NCI-H748 (cell line): Measurements from ENCODE around the gene PRSS16.
A peak's percentile ranks its signal among the peaks of the same experiment; 100 is the strongest.
"Not testable (repeated sequence)": the region's sequence is repeated elsewhere in the genome, so short reads cannot be mapped to it uniquely, and the experiment has no call there.

Experiments
- DNase-seq: peaks from one replicate; lab custom pipeline; 2025; ENCODE audit not compliant: unreplicated experiment; lab: John Stamatoyannopoulos, UW

PRSS16 gene

DNA sequence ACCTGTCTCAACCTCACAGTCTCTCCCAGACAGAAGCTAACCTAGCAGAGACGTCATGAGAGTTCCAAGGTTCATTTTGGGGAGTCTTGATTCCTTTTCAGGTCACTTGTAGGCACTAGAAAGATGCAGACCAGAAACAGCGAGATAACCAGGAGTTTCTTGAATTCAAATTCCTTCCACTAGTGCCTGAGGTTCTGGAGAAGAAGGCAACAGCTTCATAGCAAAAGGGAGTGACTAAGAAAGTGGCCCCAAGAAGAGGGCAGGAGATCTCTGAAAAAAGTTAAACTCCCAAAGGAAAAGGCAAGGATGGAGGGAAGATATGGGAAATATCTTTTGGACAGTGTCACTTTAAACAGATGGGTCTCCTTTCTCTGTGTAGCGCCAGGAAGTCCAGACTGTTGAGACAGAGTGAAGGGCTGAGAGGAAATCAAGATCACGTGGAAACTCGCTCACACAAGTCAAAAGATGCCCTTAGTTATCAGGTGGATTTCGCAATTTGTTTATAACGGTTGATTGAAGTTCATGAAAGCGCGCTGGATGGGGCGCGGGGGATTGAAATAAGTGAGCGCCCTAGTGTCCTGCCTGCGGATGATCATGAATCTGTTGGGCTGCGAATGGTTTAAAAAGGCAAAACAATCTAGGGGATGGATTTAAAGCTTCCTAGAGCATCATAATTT lies 4.8 kb upstream of the PRSS16 start:
- peak; percentile 49 for DNase-seq

DNA sequence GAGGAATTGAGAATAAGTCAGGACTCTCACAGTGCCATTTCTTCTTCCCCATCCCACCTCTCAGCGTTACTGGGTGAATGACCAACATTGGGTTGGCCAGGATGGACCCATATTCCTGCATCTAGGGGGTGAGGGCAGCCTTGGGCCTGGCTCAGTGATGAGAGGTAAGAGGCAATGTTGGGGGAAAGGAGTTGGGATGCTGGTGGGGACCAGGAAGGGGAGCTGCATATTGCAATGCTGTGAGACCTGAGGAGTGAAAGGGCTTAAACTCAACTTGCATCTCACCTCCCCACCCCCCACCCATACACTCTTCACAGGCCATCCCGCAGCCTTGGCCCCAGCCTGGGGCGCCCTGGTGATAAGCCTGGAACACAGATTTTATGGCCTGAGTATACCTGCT lies 1.3 kb downstream of the PRSS16 start:
- DNase-seq = no peak

DNA sequence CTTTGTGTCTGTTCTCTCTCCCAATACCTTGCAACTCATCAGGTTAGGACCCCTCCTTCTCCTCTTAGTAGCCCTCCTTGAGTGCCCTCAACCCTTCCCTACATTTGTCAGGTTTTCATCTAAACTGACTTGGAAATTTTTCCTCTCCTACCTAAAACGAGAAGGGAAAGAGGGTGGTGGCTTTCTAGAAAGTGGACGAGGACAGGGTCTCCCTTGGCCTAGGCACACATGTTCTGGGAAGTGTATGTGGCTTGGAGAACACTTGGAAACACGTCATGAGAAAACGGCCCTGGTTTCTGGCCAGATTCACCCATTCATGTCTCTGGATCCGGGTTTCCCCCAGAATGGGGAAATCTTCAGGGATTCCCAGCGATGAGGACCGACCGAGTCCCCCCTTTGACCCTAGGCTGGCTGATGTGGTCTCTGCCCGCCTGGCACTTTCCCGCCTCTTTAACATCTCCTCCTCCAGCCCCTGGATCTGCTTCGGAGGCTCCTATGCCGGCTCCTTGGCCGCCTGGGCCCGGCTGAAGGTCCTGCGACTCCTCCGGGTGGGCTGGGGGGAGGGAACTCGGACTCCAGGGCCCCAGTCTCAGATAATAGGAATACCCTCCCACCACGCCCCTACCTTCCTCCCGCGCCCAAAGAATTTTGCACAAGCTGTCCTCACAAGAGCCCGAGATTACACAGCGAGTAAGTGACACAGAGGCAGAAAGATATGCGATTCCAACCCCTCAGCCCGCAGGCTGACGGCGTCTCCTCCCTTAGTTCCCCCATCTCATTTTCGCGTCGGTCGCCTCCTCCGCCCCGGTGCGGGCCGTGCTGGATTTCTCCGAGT lies 3.0 kb downstream of the PRSS16 start:
- DNase-seq = no peak

DNA sequence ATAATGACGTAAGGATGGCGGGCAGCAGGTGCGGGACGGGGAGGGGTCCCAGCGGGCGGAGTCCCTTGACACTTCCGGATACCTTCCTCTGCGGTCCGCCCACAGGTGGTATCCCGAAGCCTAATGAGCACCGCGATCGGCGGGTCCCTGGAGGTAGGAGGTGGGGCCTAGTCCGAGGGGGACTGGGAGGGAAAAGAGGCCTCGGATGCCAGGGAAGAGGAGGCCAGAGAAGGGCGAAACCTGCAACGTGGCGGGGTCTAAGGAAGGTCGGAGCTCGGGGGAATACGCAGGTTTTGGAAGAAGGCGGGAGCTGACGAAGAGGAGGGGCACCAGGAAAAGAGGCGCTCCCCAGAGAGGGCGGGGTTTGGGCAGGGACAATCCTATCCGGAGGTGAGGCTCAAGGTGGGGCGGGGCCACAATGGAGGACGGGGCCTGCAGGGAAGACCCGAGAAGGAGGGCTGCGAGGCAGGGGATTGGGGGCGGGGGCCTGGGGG lies 3.7 kb downstream of the PRSS16 start:
- peak; percentile 99 for DNase-seq

DNA sequence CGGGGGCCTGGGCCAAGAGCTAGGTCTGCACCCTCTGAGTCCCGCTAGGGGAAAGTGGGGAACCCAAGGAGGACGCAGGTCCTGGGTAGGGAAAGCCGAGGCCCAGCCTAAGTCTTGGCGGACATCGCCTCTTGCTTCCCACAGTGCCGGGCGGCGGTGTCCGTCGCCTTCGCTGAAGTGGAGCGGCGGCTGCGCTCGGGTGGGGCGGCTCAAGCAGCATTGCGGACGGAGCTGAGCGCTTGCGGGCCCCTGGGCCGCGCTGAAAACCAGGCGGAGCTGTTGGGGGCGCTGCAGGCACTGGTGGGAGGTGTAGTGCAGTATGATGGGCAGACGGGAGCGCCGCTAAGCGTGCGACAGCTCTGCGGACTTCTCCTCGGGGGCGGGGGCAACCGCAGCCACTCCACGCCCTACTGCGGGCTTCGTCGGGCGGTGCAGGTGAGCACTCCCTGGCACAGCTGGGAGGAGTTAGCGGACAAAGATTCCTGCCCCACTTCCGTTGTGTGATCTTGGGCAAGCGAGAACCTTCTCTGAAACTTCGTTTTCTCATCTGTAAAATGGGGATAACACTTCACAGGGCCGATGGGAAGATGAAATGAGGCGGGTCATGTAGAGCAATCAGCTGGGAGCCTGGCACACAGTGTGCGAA lies 4.2 kb downstream of the PRSS16 start:
- DNase-seq = peak; percentile 99

DNA sequence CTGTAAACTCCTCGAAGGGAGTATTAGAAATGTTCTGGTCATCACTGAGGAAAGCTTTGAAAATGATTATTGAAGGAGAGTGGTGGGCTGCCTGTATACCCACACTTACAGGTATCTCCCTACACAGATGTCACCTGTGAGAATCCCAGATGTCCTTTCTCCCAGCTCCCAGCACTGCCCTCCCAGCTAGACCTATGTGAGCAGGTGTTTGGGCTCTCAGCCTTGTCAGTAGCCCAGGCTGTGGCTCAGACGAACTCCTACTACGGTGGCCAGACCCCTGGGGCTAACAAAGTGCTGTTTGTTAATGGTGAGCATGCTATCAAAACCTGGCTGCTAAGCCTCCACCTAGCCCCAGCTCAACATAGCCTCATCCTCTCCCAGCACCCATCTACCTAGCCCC lies 7.1 kb downstream of the PRSS16 start:
- DNase-seq = no peak

DNA sequence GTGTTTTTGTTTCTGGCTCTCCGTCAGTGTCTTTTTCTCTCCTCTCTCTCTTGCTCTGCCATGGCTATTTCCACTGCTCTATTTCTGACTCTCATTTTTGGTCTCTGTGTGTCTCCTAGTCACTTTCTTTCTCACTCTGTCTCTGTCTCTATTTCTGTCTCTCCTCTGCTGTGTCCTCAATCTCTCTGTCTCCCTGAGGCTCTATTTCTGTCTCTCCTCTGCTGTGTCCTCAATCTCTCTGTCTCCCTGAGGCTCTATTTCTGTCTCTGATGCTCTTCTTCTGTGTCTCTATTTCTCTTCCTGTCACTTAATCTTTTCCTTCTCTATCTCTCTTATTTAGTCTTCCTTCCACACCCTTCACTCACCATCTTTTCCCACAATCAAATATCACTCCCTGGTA lies 8.4 kb downstream of the PRSS16 start:
- no peak for DNase-seq

DNA sequence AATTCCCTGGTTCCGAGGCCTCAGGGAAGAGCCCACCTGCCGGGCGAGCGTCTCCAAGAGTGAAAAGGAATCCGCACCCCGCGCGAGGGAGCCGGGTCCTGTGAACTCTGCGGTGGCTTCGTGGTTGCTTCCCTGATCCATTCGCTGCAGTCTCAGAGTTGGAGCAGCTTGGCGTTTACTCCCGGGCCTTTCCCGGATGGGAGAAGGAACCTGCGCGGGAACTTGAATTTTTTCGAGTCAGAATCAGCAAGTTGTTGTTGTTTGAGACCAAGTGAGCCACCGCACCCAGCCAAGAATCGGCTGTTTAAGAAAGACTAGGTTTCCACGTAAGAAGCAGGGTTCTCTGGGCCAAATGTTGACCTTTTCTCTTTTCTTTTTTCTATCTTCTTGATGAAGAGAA lies 12.9 kb downstream of the PRSS16 start:
- DNase-seq = no peak

DNA sequence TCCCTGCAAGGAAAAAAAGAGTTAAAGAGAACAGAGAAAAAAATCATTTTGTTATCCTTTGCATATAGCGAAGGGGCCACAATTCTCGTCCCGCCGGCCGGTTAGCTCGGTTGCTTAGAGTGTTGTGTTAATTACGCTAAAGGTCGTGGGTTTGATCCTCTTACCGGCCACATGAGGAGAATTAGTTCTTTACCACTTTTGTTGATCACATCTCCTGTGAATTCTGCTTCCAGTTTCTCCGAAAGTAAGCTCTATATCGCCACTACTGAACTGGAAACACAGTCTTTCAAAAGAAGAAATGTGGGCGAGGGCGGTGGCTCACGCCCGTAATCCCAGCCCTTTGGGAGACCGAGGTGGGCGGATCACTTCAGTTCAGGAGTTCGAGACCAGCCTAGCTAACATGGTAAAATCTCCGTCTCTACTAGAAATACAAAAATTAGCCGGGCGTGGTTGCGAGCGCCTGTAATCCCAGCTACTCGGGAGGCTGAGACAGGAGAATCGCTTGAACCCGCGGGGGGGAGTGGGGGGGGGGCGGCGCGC lies 13.4 kb downstream of the PRSS16 start:
- DNase-seq = no peak

DNA sequence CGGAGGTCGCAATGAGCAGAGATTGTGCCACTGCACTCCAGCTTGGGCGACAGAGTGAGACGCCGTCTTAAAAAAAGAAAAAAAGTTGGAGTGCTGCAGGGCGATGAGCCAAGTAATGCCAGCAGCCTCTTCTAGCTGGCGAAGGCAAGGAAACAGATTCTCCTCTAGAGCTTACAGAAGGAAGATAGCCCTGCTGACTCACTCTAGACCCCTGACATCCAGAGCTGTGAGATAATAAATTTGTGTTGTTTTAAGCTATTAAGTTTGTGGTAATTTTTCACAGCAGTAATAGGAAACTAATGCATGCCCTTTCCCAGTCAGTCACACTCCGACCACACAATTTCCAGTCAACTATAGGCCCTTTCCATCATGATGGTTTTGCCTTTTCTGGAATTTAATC lies 16.4 kb downstream of the PRSS16 start:
- no peak for DNase-seq

DNA sequence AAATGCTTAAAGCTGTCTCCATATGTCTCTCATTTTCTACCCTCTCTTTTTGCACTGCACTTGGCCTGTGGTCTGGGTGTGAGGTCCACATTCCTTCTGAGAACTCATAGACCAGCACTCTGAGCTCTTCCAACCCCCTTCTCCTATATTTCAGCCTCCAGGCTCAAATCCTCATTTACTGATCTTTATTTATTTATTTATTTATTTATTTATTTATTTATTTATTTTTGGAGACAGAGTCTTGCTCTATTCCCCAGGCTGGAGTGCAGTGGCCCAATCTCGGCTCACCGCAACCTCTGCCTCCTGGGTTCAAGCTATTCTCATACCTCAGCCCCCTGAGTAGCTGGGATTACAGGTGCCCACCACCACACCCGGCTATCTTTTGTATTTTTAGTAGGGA lies 19.5 kb downstream of the PRSS16 start:
- not testable (repeated sequence) for DNase-seq

DNA sequence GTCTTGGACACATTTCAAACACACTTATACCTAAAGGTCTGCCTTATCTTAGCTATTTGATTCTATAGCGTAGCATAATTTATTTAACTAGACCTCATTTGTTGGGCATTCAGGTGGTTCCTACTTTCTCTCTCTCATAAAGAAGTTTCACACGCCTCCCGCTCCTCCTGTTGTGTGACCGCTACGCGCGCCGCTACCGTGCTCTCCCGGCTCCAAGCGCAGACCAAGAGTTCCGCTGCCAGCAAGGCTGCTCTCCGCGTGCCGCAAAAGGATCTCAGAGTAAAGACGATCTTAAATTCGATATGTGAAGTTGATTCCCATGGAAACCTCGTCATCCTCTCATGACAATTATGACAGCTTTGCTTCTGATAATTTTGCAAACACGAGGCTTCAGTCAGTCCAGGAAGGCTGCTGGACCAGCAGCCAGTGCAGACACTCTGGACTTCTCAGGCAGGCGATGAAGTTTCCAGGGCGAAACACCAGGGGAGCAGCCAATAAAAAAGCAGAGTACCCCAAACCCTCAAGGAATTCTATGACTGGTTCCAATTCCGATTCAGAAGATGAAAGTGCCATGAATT lies 20.4 kb downstream of the PRSS16 start:
- DNase-seq = peak; percentile 14

DNA sequence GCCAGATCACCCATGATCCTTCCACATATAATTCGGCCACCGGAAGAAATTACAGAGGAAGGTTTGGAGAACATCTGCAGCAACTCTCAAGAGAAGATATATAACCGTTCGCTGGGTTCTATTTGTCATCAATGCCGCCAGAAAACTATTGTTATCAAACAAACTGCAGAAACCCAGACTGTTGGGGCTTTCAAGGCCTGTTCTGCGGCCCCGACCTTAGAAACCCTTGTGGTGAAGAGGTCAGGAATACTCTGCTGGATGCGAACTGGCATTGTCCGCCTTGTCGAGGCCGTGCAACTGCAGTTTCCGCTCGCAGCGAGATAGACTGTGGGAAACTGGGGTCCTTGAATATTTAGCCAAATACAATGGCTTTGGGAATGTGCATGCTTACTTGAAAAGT lies 21.3 kb downstream of the PRSS16 start:
- no peak for DNase-seq

DNA sequence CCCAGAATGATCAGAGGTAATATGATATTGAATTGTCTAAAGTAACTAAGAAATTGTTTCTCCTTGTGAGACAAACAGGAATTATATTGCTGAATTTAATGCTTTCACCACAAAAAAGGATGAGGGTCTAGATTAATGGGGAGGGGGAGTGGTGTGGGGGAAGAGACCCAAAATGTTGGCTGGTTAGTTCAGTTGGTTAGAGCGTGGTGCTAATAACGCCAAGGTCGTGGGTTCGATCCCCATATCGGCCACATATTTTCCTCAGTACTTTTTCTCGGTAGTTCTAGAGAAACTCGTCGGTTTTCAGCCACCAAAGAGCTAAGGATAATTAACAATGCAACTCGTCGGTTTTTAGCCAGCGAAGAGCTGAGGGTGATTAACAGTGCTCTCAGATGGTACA lies 26.3 kb downstream of the PRSS16 start:
- no peak for DNase-seq

DNA sequence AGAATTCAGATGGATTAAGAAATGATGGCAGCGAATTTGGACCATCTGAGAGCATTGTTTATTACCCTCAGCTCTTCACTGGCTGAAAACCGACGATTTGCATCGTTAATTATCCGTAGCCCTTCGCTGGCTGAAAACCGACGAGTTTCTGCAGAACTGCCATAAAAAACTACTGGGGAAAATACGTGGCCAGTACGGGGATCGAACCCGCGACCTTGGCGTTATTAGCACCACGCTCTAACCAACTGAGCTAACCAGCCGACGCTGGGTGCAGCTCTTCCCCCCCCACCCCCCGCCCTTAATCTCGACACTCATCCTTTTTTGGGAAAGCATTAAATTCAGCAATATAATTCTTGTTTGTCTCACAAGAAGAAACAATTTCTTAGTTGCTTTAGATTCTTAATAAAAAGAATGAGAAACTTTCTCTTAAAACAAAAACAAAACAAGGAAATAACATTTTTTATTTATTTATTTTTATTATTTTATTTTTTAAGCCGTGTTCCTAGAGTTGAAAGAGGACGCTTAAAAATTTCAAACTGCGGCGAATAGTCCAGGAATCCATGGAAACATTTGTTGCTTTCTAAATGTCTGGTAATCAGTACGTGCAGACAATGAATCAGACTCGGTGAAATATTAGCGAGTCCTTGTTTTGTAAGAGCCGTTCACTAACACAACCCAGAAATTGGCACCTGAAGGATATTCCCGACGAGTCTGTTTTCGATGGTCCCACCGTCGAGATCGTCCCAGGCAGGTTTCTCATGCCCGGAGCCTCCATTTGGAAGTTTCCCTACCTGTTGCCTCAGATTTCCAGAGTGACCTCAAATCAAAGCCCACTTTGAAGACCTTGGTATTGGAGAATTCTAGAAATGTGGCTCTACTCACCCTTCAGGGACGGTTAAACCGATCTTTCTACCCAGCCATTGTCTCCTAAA lies 27.8 kb downstream of the PRSS16 start:
- DNase-seq = peak; percentile 64

DNA sequence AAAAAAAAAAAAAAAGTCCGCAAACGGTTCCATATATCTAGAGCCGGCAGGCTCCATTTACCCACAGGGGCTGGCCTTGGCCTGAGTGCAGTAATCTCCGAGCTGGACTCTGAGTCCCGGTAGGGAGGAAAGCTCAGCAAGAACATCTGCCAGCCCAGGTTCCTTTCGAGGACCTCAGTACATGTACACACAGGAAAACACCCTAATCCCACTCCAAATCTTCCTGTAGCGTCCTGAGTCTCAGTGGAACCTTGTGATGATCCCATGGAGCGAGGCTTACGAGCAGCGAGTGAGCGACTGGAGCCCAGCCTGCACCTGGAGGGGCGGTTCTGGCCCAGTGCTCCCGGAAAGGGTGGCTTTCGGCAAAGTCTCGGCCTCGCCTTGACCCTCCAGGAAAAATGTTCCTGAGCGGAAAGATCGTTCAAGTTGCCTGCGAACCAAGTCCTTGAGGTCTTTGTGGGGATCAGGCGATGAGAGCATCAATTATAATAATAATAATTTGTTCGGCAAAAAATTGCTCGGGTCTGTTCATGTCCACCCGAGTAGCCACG lies 32.1 kb downstream of the PRSS16 start:
- DNase-seq = peak; percentile 84

DNA sequence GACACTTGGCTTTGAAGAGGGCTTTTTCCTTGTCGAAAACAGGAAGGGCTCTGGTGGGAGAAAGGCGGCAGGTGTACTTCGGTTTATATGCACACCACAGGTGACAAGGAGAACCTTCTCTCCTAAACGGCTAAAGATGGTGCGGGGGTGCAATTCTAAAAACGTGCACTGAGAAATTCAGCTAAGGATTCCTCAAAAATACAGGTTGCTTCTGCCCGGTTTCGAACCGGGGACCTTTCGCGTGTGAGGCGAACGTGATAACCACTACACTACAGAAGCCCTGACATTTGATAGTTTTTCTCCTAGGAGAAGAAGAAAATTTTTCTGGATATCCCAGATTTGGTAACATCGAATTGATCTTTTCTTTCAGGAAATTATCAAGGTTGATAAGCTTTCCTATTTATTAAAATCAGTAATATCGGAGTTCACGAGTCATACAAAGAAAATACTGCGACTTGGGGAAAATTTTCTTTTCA lies 32.6 kb downstream of the PRSS16 start:
- peak; percentile 83 for DNase-seq

DNA sequence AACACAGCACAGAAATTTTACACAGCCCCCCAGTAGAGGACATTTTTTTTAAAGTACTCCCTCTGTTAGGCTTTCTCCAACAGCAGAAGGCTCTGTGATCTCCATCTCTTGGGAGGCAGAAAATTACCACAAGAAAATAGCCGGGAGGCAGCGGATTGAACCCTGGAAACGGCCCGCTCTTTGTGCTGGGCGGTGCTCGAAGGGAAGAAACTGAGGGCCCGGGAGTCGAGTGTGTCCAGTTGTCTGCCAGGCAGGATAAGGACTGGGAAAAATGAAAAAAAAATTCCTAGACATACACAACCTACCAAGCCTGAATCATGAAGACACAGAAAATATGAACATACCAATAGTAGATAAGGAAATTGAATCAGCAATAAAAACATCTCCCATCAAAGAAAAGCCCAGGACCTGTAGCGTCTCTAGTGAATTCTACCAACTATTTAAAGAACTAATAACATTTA lies 33.1 kb downstream of the PRSS16 start:
- peak; percentile 73 for DNase-seq

DNA sequence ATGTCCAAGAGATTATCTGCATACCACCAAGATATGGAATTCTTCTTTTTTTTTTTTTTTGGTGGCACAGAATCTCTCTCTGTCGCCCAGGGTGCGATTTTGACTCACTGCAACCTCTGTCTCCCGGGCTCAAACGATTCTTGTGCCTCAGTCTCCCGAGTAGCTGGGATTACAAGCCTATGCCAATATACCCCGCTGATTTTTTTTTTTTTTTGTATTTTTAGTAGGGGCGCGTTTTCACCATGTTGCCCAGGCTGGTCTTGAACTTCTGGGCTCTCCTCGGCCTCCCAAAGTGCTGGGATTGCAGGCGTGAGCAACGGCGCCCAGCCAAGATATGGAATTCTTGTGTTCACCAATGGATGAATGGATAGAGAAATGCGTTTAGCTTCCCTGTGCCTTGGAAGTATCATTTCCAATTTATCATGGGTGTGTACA lies 33.6 kb downstream of the PRSS16 start:
- peak; percentile 74 for DNase-seq

DNA sequence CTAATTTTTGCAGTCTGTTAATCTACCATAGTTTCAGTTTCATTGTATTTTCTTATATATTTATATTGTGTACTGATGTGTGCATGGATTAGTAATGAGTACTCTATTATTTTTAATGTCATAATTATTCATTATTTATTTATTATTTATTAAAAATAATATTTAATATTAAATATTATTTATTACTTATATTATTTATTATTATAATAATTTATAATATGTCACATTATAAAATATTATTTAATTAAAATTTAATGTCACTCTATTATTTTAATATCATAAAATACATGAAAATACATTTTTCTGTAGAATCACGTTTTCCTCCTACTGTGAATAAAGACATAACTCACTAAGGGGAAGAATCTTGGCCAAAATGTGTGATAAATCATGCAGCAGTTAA lies 34.1 kb downstream of the PRSS16 start:
- DNase-seq = no peak
